Pancreas (tissue), 10 donors: ENCODE data around the gene FAIM. TPM values are rescaled to one million over a fixed set of nuclear protein-coding genes. Genes with fewer than 3 reads are reported as not detected.
A peak's percentile ranks its signal among the peaks of the same experiment; 100 is the strongest.

Source experiments
- ATAC-seq, 4 donors: fragments of 200-7000 bp; cut with Tn5 transposase; one replicate each; pipeline versions ENCODE4 v1.8.0 to v1.9.1; 2020; ENCODE audit warnings: mild to moderate bottlenecking in 4 of 4, moderate library complexity in 4 of 4
- DNase-seq, 6 donors: peaks; one replicate each; pipeline ENCODE4 v3.0.0-alpha.2; 2020
- FAIRE-seq: peaks from 2 replicates; lab custom pipeline; 2012; peaks lifted over from hg19 to GRCh38; lab: Jason Lieb, UNC
- H3K27ac ChIP-seq, 4 donors: fragments of 200-600 bp; sonication (generic); 1 replicate in 3 of 4; 2 replicates in 1 of 4; pipeline versions ENCODE4 v1.5.0 to v1.8.0; 2020
- H3K27me3 ChIP-seq, 4 donors: fragments of 200-600 bp; one replicate each; pipeline ENCODE4 v1.8.0; 2021
- H3K36me3 ChIP-seq, 3 donors: fragments of 200-600 bp; sonication (generic) in 1 of 3; one replicate each; pipeline versions ENCODE4 v1.5.0 to v1.8.0; 2020 to 2021
- H3K4me1 ChIP-seq, 3 donors: fragments of 200-600 bp; one replicate each; pipeline ENCODE4 v1.8.0; 2021
- H3K4me3 ChIP-seq, 4 donors: fragments of 200-600 bp; sonication (generic) in 2 of 4; one replicate each; pipeline versions ENCODE4 v1.5.0 to v1.8.0; 2020 to 2021
- H3K9me3 ChIP-seq, 4 donors: fragments of 200-600 bp; one replicate each; pipeline ENCODE4 v1.8.0; 2021
- CTCF ChIP-seq, 4 donors: fragments of 200-600 bp; sonication (generic) in 3 of 4; IDR thresholded peaks; one replicate each; pipeline versions ENCODE4 v1.5.0 to v1.8.0; 2021; ENCODE audit warnings: antibody characterized with exemption in 4 of 4
- WGBS, 2 donors: extraction: QIAGEN DNeasy Blood & Tissue Kit; methylation state at CpG; one replicate each; pipeline ENCODE4 v1.1.7; 2013; 5-methylcytosine and 5-hydroxymethylcytosine counted together
- intact Hi-C, 3 donors: fragments of 100-400 bp; cut with DNase I; formaldehyde crosslinking; loops; one replicate each; pipeline versions ENCODE4 v1.11.1 to v1.14.2; 2022
- polyA plus RNA-seq, 2 donors: library from polyadenylated mRNA; stranded (reverse); fragments of 200-250 nt; gene quantifications; one replicate each; pipeline ENCODE4 v1.2.3, GENCODE V29; 2013
- total RNA-seq, 6 donors: library from RNA; stranded (reverse); fragmentation: NEBNext Ultra II Directional in 4 of 6; extraction: Animal tissue kit (Norgen Biotek cat#: 25700) in 4 of 6; gene quantifications; one replicate each; pipeline versions ENCODE4 v1.2.1 to v1.2.4, GENCODE V29; 2021 to 2023
- donor health status: healthy with polysubstance abuse.
- donor health status: DM: no; HTN: no; CAD: no; lungs with moderate emphysema.
- donor health status: DM: no; HTN: no; CAD: no.
- donor health status: control.
- donor health status: control.
- donor health status: Bipolar disorder and iron deficiency.
- donor health status: DM: yes; HTN: yes; CAD: no.
- donor health status: DM: no; HTN: no; CAD: no.
- donor health status: DM: no; HTN: no; CAD: no.
- donor health status: DM: yes; HTN: yes; CAD: no.

The FAIM gene
- total and polyA plus RNA-seq, 8 donors, result 10.5 to 36.5 (median 14.9) TPM

GRCh38 chr3:138587374-138587773, 21.2 kb upstream of the FAIM start:
- peaks cover 6 to 24% (median 22%) of the 10 kb centered on the region in 3 donors for H3K4me1 ChIP-seq
- intact Hi-C loops, result no loop called here
- no peak overlapping the region for H3K4me3 ChIP-seq
- no peaks in the 10 kb centered on the region for H3K27me3 ChIP-seq
- no peak overlapping the region for H3K27ac ChIP-seq
- DNase-seq (no peak), FAIRE-seq (no peak), ATAC-seq (no peak)
- H3K36me3 ChIP-seq, result no peaks in the 10 kb centered on the region
- 94 to 100% methylated on average over 1 of the region's 1 CpG for WGBS, 2 donors
- no peak for TF ChIP-seq CTCF (IDR thresholded peaks at IDR 0.05)
- peaks cover 0 to 3% (median 0%) of the 10 kb centered on the region in 4 donors for H3K9me3 ChIP-seq

- no peak for FAIRE-seq
- peak overlapping the region in 1 of 4 donors; percentile 9 for H3K27ac ChIP-seq
- WGBS, 2 donors, result 69 to 70% methylated on average over 5 of the region's 5 CpGs
These were observed 20.1 kb upstream of the FAIM start for GRCh38 chr3:138588445-138588844.

GRCh38 chr3:138591392-138591791, 17.2 kb upstream of the FAIM start:
- Histone ChIP-seq H3K36me3 (no peaks in the 10 kb centered on the region), H3K27me3 (no peaks in the 10 kb centered on the region), H3K9me3 (peaks cover 0 to 3% (median 0%) of the 10 kb centered on the region in 4 donors), H3K27ac (no peak overlapping the region), H3K4me3 (no peak overlapping the region), H3K4me1 (peaks cover 17 to 22% (median 20%) of the 10 kb centered on the region in 3 donors)
- ATAC-seq (no peak), DNase-seq (no peak), FAIRE-seq (no peak)
- WGBS, 2 donors, result 18 to 23% methylated on average over 1 of the region's 1 CpG
- no peak for TF ChIP-seq CTCF (IDR thresholded peaks at IDR 0.05)
- intact Hi-C loops, result loop anchor here in 2 of 3 donors (10.0 kb wide), 1 partner anchor 323 kb away; no protein-coding TSS in a partner anchor

More at GRCh38 chr3:138588445-138588844, 20.1 kb upstream of the FAIM start:
- DNase-seq (no peak), ATAC-seq (peak in 2 of 4 donors; percentile 22 to 44)
- intact Hi-C loops, result no loop called here
- Histone ChIP-seq H3K4me1 (peaks cover 12 to 27% (median 26%) of the 10 kb centered on the region in 3 donors), H3K27me3 (no peaks in the 10 kb centered on the region), H3K36me3 (no peaks in the 10 kb centered on the region), H3K4me3 (no peak overlapping the region), H3K9me3 (peaks cover 0 to 3% (median 0%) of the 10 kb centered on the region in 4 donors)
- no peak for TF ChIP-seq CTCF (IDR thresholded peaks at IDR 0.05)

- TF ChIP-seq CTCF (IDR thresholded peaks at IDR 0.05), result no peak
- H3K36me3 ChIP-seq, result no peaks in the 10 kb centered on the region
- ATAC-seq (peak; percentile 24 to 27 (median 26)), DNase-seq (peak in 1 of 6 donors; percentile 33), FAIRE-seq (no peak)
- peaks cover 31 to 33% (median 33%) of the 10 kb centered on the region in 3 donors for H3K4me1 ChIP-seq
- H3K9me3 ChIP-seq, result no peaks in the 10 kb centered on the region
- peak overlapping the region; percentile 92 to 99 (median 93) for H3K27ac ChIP-seq
- peak overlapping the region; percentile 31 to 73 (median 55) for H3K4me3 ChIP-seq
- intact Hi-C loops, result loop anchor here in 2 of 3 donors (10.0 kb wide), 1 partner anchor 321 kb away; no protein-coding TSS in a partner anchor
- WGBS, 2 donors, result 1 to 3% methylated on average over 22 of the region's 22 CpGs
- no peaks in the 10 kb centered on the region for H3K27me3 ChIP-seq
These were observed 15.0 kb upstream of the FAIM start for GRCh38 chr3:138593488-138594149.
